H9 (cell line): ENCODE measurements around the gene TSPYL4. TPM values are rescaled to one million over a fixed set of nuclear protein-coding genes. Genes with fewer than 3 reads are reported as not detected.

Experiments
- DNase-seq: peaks from one replicate; pipeline ENCODE4 v3.0.0-alpha.2; 2017
- H2AFZ ChIP-seq: one replicate; pipeline ENCODE4 v1.6.1; 2013; ENCODE audit warnings: mild to moderate bottlenecking, low read length, control low read depth, moderate library complexity
- H2AK5ac ChIP-seq: 2 replicates; pipeline ENCODE4 v1.6.1; 2013; ENCODE audit warnings: low read length, control low read depth, mixed read lengths; ENCODE audit not compliant: insufficient read length
- H2BK120ac ChIP-seq: one replicate; pipeline ENCODE4 v1.6.1; 2013; ENCODE audit warnings: low read depth, mild to moderate bottlenecking, low read length, control low read depth, inconsistent platforms; ENCODE audit not compliant: poor library complexity, severe bottlenecking
- H2BK12ac ChIP-seq: 2 replicates; pipeline ENCODE4 v1.6.1; 2013; ENCODE audit warnings: low read length, control low read depth, mixed read lengths, low read depth; ENCODE audit not compliant: insufficient read length
- H2BK15ac ChIP-seq: 2 replicates; pipeline ENCODE4 v1.6.1; 2013; ENCODE audit warnings: low read depth, low read length, control low read depth
- H2BK20ac ChIP-seq: one replicate; pipeline ENCODE4 v1.6.1; 2013; ENCODE audit warnings: low read depth, mild to moderate bottlenecking, low read length, control low read depth, inconsistent platforms; ENCODE audit not compliant: poor library complexity, severe bottlenecking
- H2BK5ac ChIP-seq: 2 replicates; pipeline ENCODE4 v1.6.1; 2013; ENCODE audit warnings: low read length, control low read depth, mixed read lengths; ENCODE audit not compliant: insufficient read length
- H3K14ac ChIP-seq: 2 replicates; pipeline ENCODE4 v1.6.1; 2013; ENCODE audit warnings: low read length, control low read depth; ENCODE audit not compliant: insufficient read depth
- H3K18ac ChIP-seq: 2 replicates; pipeline ENCODE4 v1.6.1; 2013; ENCODE audit warnings: low read depth, mild to moderate bottlenecking, mixed read lengths, low read length, control low read depth; ENCODE audit not compliant: insufficient read length
- H3K23ac ChIP-seq: 2 replicates; pipeline ENCODE4 v1.6.1; 2013; ENCODE audit warnings: low read length, control low read depth, mixed read lengths, low read depth; ENCODE audit not compliant: insufficient read length
- H3K23me2 ChIP-seq: 2 replicates; pipeline ENCODE4 v1.6.1; 2013; ENCODE audit warnings: low read depth, mild to moderate bottlenecking, mixed read lengths, low read length, control low read depth; ENCODE audit not compliant: insufficient read length, poor library complexity, severe bottlenecking
- H3K27ac ChIP-seq: 2 replicates; pipeline ENCODE4 v1.5.1; 2013; ENCODE audit warnings: low read length, control low read depth, mixed read lengths, low read depth; ENCODE audit not compliant: insufficient read length
- H3K27me3 ChIP-seq: 2 replicates; pipeline ENCODE4 v1.6.1; 2013; ENCODE audit warnings: low read length, control low read depth, inconsistent platforms; ENCODE audit not compliant: insufficient read depth
- H3K4ac ChIP-seq: 2 replicates; pipeline ENCODE4 v1.6.1; 2013; ENCODE audit warnings: low read depth, mild to moderate bottlenecking, control low read depth, inconsistent platforms, low read length, moderate library complexity
- H3K4me1 ChIP-seq: 2 replicates; pipeline ENCODE4 v1.6.1; 2013; ENCODE audit warnings: low read length, control low read depth, inconsistent platforms; ENCODE audit not compliant: insufficient read depth
- H3K4me2 ChIP-seq: 2 replicates; pipeline ENCODE4 v1.6.1; 2013; ENCODE audit warnings: low read length, control low read depth, mixed read lengths; ENCODE audit not compliant: insufficient read length, insufficient read depth
- H3K56ac ChIP-seq: 2 replicates; pipeline ENCODE4 v1.6.1; 2013; ENCODE audit warnings: low read depth, mild to moderate bottlenecking, mixed read lengths, low read length, control low read depth; ENCODE audit not compliant: insufficient read length
- H3K79me1 ChIP-seq: 2 replicates; pipeline ENCODE4 v1.6.1; 2013; ENCODE audit warnings: low read depth, mild to moderate bottlenecking, moderate library complexity, low read length, control low read depth, inconsistent platforms; ENCODE audit not compliant: insufficient read depth, poor library complexity, severe bottlenecking
- H3K79me2 ChIP-seq: 2 replicates; pipeline ENCODE4 v1.6.1; 2013; ENCODE audit warnings: low read length, control low read depth, inconsistent platforms; ENCODE audit not compliant: insufficient read depth
- H3K9ac ChIP-seq: 2 replicates; pipeline ENCODE4 v1.6.1; 2013; ENCODE audit warnings: low read length, control low read depth, mixed read lengths; ENCODE audit not compliant: insufficient read length; ENCODE audit errors: extremely low read depth
- H3K9me3 ChIP-seq: one replicate; pipeline ENCODE4 v1.6.1; 2013; ENCODE audit warnings: low read depth, low read length, inconsistent platforms; ENCODE audit not compliant: control insufficient read depth
- H3T11ph ChIP-seq: one replicate; pipeline ENCODE4 v1.6.1; 2013; ENCODE audit warnings: mild to moderate bottlenecking, low read length, control low read depth, inconsistent platforms
- H4K20me1 ChIP-seq: one replicate; pipeline ENCODE4 v1.6.1; 2013; ENCODE audit not compliant: control insufficient read depth, insufficient read length, insufficient read depth
- H4K5ac ChIP-seq: 2 replicates; pipeline ENCODE4 v1.6.1; 2013; ENCODE audit warnings: low read depth, mild to moderate bottlenecking, mixed read lengths, low read length, control low read depth; ENCODE audit not compliant: insufficient read length
- H4K8ac ChIP-seq: replicated peaks from 2 replicates; pipeline ENCODE4 v1.6.1; 2013; ENCODE audit warnings: low read length, control low read depth, mixed read lengths, low read depth; ENCODE audit not compliant: insufficient read length
- H4K91ac ChIP-seq: 2 replicates; pipeline ENCODE4 v1.6.1; 2013; ENCODE audit warnings: low read depth, mild to moderate bottlenecking, moderate library complexity, mixed read lengths, low read length, control low read depth; ENCODE audit not compliant: insufficient read length
- H3K27ac Mint-ChIP-seq, 3 experiments: 2 replicates in 2 of 3; 3 replicates in 1 of 3; pipeline ENCODE4 v1.8.0; 2020 to 2021; ENCODE audit warnings: mixed read lengths in 3 of 3, mild to moderate bottlenecking in 1 of 3, moderate library complexity in 1 of 3
- H3K27me3 Mint-ChIP-seq: 2 replicates; pipeline ENCODE4 v1.8.0; 2021; ENCODE audit warnings: low read depth, mild to moderate bottlenecking, moderate library complexity, mixed read lengths
- H3K36me3 Mint-ChIP-seq, 3 experiments: 2 replicates in 2 of 3; 3 replicates in 1 of 3; pipeline ENCODE4 v1.8.0; 2020 to 2021; ENCODE audit warnings: low read depth in 3 of 3, mixed read lengths in 3 of 3; ENCODE audit not compliant: insufficient read depth in 1 of 3
- H3K4me1 Mint-ChIP-seq, 2 experiments: 2 replicates each; pipeline ENCODE4 v1.8.0; 2020; ENCODE audit warnings: mixed read lengths in 2 of 2
- H3K4me3 Mint-ChIP-seq, 2 experiments: 2 replicates in 1 of 2; 3 replicates in 1 of 2; pipeline ENCODE4 v1.8.0; 2020 to 2021; ENCODE audit warnings: mild to moderate bottlenecking in 2 of 2, mixed read lengths in 2 of 2, moderate library complexity in 1 of 2
- H3K9me3 Mint-ChIP-seq, 2 experiments: 2 replicates in 1 of 2; 3 replicates in 1 of 2; pipeline ENCODE4 v1.8.0; 2020; ENCODE audit warnings: mild to moderate bottlenecking in 2 of 2, mixed read lengths in 2 of 2, moderate library complexity in 1 of 2
- WGBS: extraction: QIAGEN DNeasy Blood & Tissue Kit; methylation state at CpG from one replicate; pipeline ENCODE4 v1.1.7; 2013; ENCODE audit warnings: missing lambda C conversion rate, low lambda C conversion rate, mixed read lengths; ENCODE audit not compliant: insufficient read length; ENCODE audit errors: extremely low coverage; 5-methylcytosine and 5-hydroxymethylcytosine counted together
- total RNA-seq: library from RNA; stranded (reverse); gene quantifications from 2 replicates; pipeline ENCODE4 v1.2.1, GENCODE V29; 2021
- TF ChIP-seq, protein P1 (sequence below): fragments of 200-600 bp; sonication (generic); conservative IDR thresholded peaks from 3 replicates; pipeline ENCODE4 v1.8.0; 2021; ENCODE audit warnings: antibody characterized with exemption, mild to moderate bottlenecking

Gene TSPYL4
- total RNA-seq, 1 experiment from 2014 or later = 19.0 TPM

GRCh38 chr6:116265041-116265829 lies 11.4 kb upstream of the TSPYL4 start:
- H3K9ac ChIP-seq = no peak overlapping the region
- H2BK20ac ChIP-seq = no peak overlapping the region
- H2BK12ac ChIP-seq = no peak overlapping the region
- H2BK15ac ChIP-seq = no peak overlapping the region
- TF ChIP-seq, protein P1, sequence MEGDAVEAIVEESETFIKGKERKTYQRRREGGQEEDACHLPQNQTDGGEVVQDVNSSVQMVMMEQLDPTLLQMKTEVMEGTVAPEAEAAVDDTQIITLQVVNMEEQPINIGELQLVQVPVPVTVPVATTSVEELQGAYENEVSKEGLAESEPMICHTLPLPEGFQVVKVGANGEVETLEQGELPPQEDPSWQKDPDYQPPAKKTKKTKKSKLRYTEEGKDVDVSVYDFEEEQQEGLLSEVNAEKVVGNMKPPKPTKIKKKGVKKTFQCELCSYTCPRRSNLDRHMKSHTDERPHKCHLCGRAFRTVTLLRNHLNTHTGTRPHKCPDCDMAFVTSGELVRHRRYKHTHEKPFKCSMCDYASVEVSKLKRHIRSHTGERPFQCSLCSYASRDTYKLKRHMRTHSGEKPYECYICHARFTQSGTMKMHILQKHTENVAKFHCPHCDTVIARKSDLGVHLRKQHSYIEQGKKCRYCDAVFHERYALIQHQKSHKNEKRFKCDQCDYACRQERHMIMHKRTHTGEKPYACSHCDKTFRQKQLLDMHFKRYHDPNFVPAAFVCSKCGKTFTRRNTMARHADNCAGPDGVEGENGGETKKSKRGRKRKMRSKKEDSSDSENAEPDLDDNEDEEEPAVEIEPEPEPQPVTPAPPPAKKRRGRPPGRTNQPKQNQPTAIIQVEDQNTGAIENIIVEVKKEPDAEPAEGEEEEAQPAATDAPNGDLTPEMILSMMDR = no peak
- Mint-ChIP-seq H3K4me3 (no peak overlapping the region), H3K9me3 (no peaks in the 10 kb centered on the region; a peak in 2 of 5 replicates), H3K36me3 (peaks cover 0 to 4% (median 0%) of the 10 kb centered on the region in 3 experiments; a peak in 3 of 7 replicates), H3K4me1 (no peaks in the 10 kb centered on the region), H3K27me3 (no peaks in the 10 kb centered on the region; the same call in 1 of the 2 replicates), H3K27ac (peak overlapping the region in 2 of 3 experiments; percentile 49 to 68; a peak in 3 of 7 replicates)
- no peak overlapping the region for H2AFZ ChIP-seq
- H4K20me1 ChIP-seq = no peaks in the 10 kb centered on the region
- H3K27ac ChIP-seq = no peak overlapping the region
- no peak overlapping the region for H3K23ac ChIP-seq
- H2BK120ac ChIP-seq = no peak overlapping the region
- H3K4ac ChIP-seq = no peak overlapping the region
- H4K91ac ChIP-seq = no peak overlapping the region
- no peak overlapping the region for H2AK5ac ChIP-seq
- H3K9me3 ChIP-seq = no peaks in the 10 kb centered on the region
- H3K79me2 ChIP-seq = no peaks in the 10 kb centered on the region
- H3K14ac ChIP-seq = no peak overlapping the region
- H3K4me1 ChIP-seq = no peaks in the 10 kb centered on the region
- no peak for DNase-seq
- H3T11ph ChIP-seq = no peak overlapping the region
- H3K23me2 ChIP-seq = no peaks in the 10 kb centered on the region
- H3K79me1 ChIP-seq = no peaks in the 10 kb centered on the region
- no peak overlapping the region for H2BK5ac ChIP-seq
- H3K56ac ChIP-seq = no peak overlapping the region
- no peak overlapping the region for H4K5ac ChIP-seq
- WGBS = no CpG with 5 or more reads among the region's 4 CpGs
- H3K18ac ChIP-seq = no peak overlapping the region
- H3K4me2 ChIP-seq = no peak overlapping the region
- H4K8ac ChIP-seq = no peak overlapping the region
- H3K27me3 ChIP-seq = no peaks in the 10 kb centered on the region
